SK-MEL-5 (cell line): ENCODE measurements around the gene SLCO4A1. TPM values are rescaled to one million over a fixed set of nuclear protein-coding genes. Genes with fewer than 3 reads are reported as not detected.

ENCODE experiments used
- DNase-seq: peaks from one replicate; pipeline ENCODE4 v3.0.0-alpha.2; 2016; ENCODE audit warnings: low read depth, low spot score
- in situ Hi-C: cut with HindIII; loops from 2 replicates; pipeline ENCODE4 v1.10.0; 2016; ENCODE audit warnings: low sequenced_read_pairs, high pct_unique_total_duplicates, low pct_unique_long_range_greater_than_20kb
- total RNA-seq: library from RNA; depleted of rRNA; stranded (reverse); fragments of >200 nt; shearing (Covaris generic); gene quantifications from 2 replicates; pipeline ENCODE4 v1.2.3, GENCODE V29; 2014

SLCO4A1 gene
- total RNA-seq, 1 experiment from 2014 or later = 53.5 TPM

- DNase-seq = no peak
- in situ Hi-C loops = no loop called here
These were observed 10.7 kb upstream of the SLCO4A1 start for GRCh38 chr20:62631336-62632308.

GRCh38 chr20:62632575-62633090, 9.7 kb upstream of the SLCO4A1 start:
- in situ Hi-C loops = no loop called here
- DNase-seq = no peak

GRCh38 chr20:62633598-62634329, 8.5 kb upstream of the SLCO4A1 start:
- DNase-seq = no peak

GRCh38 chr20:62634330-62634967, 7.9 kb upstream of the SLCO4A1 start:
- in situ Hi-C loops = no loop called here
- no peak for DNase-seq

More at GRCh38 chr20:62633598-62634329, 8.5 kb upstream of the SLCO4A1 start:
- in situ Hi-C loops = no loop called here

- no peak for DNase-seq
- in situ Hi-C loops = no loop called here
These were observed 7.1 kb upstream of the SLCO4A1 start for GRCh38 chr20:62635232-62635631.

GRCh38 chr20:62635852-62636251, 6.5 kb upstream of the SLCO4A1 start:
- no peak for DNase-seq
- in situ Hi-C loops = no loop called here

- in situ Hi-C loops = no loop called here
- DNase-seq = no peak
These were observed 5.9 kb upstream of the SLCO4A1 start for GRCh38 chr20:62636446-62636845.

- in situ Hi-C loops = no loop called here
- DNase-seq = no peak
These were observed 5.2 kb upstream of the SLCO4A1 start for GRCh38 chr20:62637110-62637509.

GRCh38 chr20:62637521-62638054, 4.7 kb upstream of the SLCO4A1 start:
- DNase-seq = no peak
- in situ Hi-C loops = no loop called here

- in situ Hi-C loops = no loop called here
These were observed 4.2 kb upstream of the SLCO4A1 start for GRCh38 chr20:62638055-62638570.

GRCh38 chr20:62638679-62639406, 3.5 kb upstream of the SLCO4A1 start:
- in situ Hi-C loops = no loop called here

More at GRCh38 chr20:62638055-62638570, 4.2 kb upstream of the SLCO4A1 start:
- DNase-seq = no peak

GRCh38 chr20:62639765-62640164, 2.5 kb upstream of the SLCO4A1 start:
- in situ Hi-C loops = no loop called here
- DNase-seq = no peak

More at GRCh38 chr20:62638679-62639406, 3.5 kb upstream of the SLCO4A1 start:
- no peak for DNase-seq

- no peak for DNase-seq
- in situ Hi-C loops = no loop called here
These were observed 1.4 kb upstream of the SLCO4A1 start for GRCh38 chr20:62640870-62641269.

- in situ Hi-C loops = no loop called here
- no peak for DNase-seq
These were observed 817 bp upstream of the SLCO4A1 start for GRCh38 chr20:62641321-62642050.

- in situ Hi-C loops = no loop called here
- no peak for DNase-seq
These were observed 590 bp downstream of the SLCO4A1 start for GRCh38 chr20:62642666-62643520.
